IPS-18a (cell line): ENCODE results near the gene SH3TC1.

Source experiments
- H3K27ac ChIP-seq: one replicate; pipeline ENCODE4 v1.5.1; 2013; ENCODE audit warnings: low read length
- H3K27me3 ChIP-seq: one replicate; pipeline ENCODE4 v1.6.1; 2013; ENCODE audit warnings: mild to moderate bottlenecking, low read length; ENCODE audit not compliant: control insufficient read depth, insufficient read depth
- H3K36me3 ChIP-seq: one replicate; pipeline ENCODE4 v1.6.1; 2013; ENCODE audit warnings: low read depth, low read length; ENCODE audit not compliant: control insufficient read depth
- H3K4me1 ChIP-seq: one replicate; pipeline ENCODE4 v1.6.1; 2013; ENCODE audit warnings: low read depth, low read length; ENCODE audit not compliant: control insufficient read depth
- H3K4me3 ChIP-seq: one replicate; pipeline ENCODE4 v1.5.1; 2013; ENCODE audit warnings: low read length
- H3K9ac ChIP-seq: one replicate; pipeline ENCODE4 v1.6.1; 2013; ENCODE audit warnings: mild to moderate bottlenecking, low read length, moderate library complexity
- H3K9me3 ChIP-seq: one replicate; pipeline ENCODE4 v1.6.1; 2013; ENCODE audit warnings: low read depth, low read length; ENCODE audit not compliant: control insufficient read depth

Gene SH3TC1

DNA sequence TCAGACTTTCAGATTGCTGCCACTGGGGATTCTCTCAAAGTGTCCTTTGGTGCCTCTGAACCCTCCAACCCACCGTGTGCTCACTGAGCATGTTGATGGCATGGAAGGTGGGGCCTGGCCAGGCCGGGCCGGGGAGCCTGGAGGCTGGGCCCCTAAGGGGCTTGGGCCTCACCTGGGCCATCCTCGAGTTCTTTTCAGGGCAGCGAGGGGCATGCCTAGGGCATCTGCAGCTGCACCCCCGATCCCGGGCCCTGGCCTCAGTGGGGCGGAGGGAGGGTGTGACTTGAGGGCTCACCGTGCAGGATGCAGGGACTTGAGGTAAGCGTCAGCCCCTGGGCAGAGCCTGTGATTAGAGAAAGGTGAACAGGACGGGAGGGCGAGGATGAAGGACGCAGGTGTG, 1.6 kb upstream of the SH3TC1 start:
- Histone ChIP-seq H3K27ac (no peak overlapping the region), H3K36me3 (no peaks in the 10 kb centered on the region), H3K4me3 (no peak overlapping the region), H3K4me1 (no peaks in the 10 kb centered on the region), H3K9me3 (no peaks in the 10 kb centered on the region), H3K27me3 (no peaks in the 10 kb centered on the region), H3K9ac (no peak overlapping the region)

GRCh38 chr4:8198206-8198905, 734 bp upstream of the SH3TC1 start:
- H3K4me3 ChIP-seq, result no peak overlapping the region
- H3K27me3 ChIP-seq, result no peaks in the 10 kb centered on the region
- no peak overlapping the region for H3K9ac ChIP-seq
- no peaks in the 10 kb centered on the region for H3K36me3 ChIP-seq
- H3K9me3 ChIP-seq, result no peaks in the 10 kb centered on the region
- no peak overlapping the region for H3K27ac ChIP-seq
- no peaks in the 10 kb centered on the region for H3K4me1 ChIP-seq

GRCh38 chr4:8199594-8200301, 658 bp downstream of the SH3TC1 start:
- Histone ChIP-seq H3K27me3 (no peaks in the 10 kb centered on the region), H3K4me1 (no peaks in the 10 kb centered on the region), H3K36me3 (no peaks in the 10 kb centered on the region), H3K9ac (no peak overlapping the region), H3K9me3 (no peaks in the 10 kb centered on the region), H3K4me3 (no peak overlapping the region), H3K27ac (no peak overlapping the region)

GRCh38 chr4:8200302-8200975, 1.3 kb downstream of the SH3TC1 start:
- no peak overlapping the region for H3K9ac ChIP-seq
- H3K9me3 ChIP-seq, result no peaks in the 10 kb centered on the region
- H3K36me3 ChIP-seq, result no peaks in the 10 kb centered on the region
- H3K27ac ChIP-seq, result no peak overlapping the region
- no peaks in the 10 kb centered on the region for H3K4me1 ChIP-seq
- H3K27me3 ChIP-seq, result no peaks in the 10 kb centered on the region
- H3K4me3 ChIP-seq, result no peak overlapping the region

DNA sequence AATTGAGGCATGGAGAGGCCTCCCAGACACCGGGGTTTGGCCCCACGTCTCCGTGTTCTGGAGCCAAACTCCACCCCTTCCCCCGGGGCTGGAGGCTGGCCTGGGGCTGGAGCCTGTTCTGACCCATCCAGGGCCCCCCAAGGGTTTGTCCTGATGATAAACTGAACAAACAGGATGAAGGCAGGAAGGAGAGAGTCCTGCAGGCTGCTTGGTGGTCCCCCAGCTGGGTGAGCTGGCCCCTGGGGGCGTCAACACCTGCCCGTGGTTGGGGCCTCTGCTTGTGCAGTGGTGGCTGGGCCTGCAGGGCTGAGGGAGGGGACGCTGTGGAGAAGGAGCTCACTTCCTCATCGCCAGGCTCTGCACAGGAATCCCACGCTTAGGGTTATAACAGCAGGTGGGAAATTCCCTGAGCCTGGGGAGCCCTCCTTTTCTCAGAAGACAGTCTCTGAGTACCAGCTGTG, 2.3 kb downstream of the SH3TC1 start:
- no peaks in the 10 kb centered on the region for H3K9me3 ChIP-seq
- no peak overlapping the region for H3K27ac ChIP-seq
- no peak overlapping the region for H3K4me3 ChIP-seq
- H3K9ac ChIP-seq, result no peak overlapping the region
- no peaks in the 10 kb centered on the region for H3K4me1 ChIP-seq
- no peaks in the 10 kb centered on the region for H3K36me3 ChIP-seq
- H3K27me3 ChIP-seq, result no peaks in the 10 kb centered on the region

DNA sequence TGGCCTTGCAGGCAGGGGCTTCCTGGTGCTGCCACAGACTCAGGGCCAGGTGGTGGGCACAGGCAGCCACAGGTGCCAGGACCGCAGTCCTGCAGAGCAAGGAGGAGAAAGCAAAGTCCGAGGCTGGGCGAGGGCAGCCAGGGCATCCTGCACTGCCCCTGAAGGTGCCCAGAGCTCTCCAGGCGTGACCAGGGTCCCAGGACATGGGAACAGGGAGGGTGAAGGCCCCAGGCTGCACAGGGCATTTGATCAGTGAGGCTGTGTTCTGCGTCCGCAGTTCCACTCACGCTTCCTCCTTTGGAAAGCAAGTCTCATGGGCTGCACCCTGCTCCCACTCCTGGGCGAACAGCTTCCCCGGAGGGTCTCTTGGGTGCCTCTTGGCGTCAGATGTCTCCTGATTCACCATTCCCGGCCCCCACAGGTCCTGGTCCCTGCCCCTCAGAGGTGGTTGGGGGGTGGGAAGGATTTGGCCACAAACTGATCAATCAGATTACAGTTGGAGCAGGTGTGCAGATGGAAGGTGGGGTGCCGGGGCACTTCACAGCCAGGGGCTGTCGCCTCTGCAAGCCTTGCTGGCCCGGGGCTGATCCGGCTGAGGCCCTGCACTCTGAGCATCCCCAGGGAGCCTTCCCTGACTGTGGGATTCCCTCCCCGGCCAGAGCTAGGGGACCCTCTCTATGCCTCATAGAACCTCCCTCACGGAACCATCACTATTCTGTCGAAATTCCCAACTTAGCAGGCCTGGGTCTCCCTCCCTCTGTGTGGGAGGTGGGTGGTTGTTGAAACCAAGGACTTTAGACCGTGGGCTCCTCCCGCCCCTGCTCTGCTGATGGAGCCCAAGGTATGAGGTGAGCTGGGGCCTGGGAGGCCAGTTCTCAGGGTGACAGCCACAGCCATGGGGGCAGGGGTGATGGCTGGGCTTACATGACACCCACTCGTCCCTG, 3.3 kb downstream of the SH3TC1 start:
- H3K27ac ChIP-seq, result no peak overlapping the region
- H3K9ac ChIP-seq, result no peak overlapping the region
- H3K9me3 ChIP-seq, result no peaks in the 10 kb centered on the region
- no peaks in the 10 kb centered on the region for H3K27me3 ChIP-seq
- no peaks in the 10 kb centered on the region for H3K36me3 ChIP-seq
- no peak overlapping the region for H3K4me3 ChIP-seq
- no peaks in the 10 kb centered on the region for H3K4me1 ChIP-seq

GRCh38 chr4:8203052-8203401, 3.9 kb downstream of the SH3TC1 start:
- Histone ChIP-seq H3K4me3 (no peak overlapping the region), H3K27ac (no peak overlapping the region), H3K9me3 (no peaks in the 10 kb centered on the region), H3K9ac (no peak overlapping the region), H3K27me3 (no peaks in the 10 kb centered on the region), H3K4me1 (no peaks in the 10 kb centered on the region), H3K36me3 (no peaks in the 10 kb centered on the region)

GRCh38 chr4:8203817-8204216, 4.7 kb downstream of the SH3TC1 start:
- Histone ChIP-seq H3K4me1 (no peaks in the 10 kb centered on the region), H3K9ac (no peak overlapping the region), H3K36me3 (no peaks in the 10 kb centered on the region), H3K27me3 (no peaks in the 10 kb centered on the region), H3K27ac (no peak overlapping the region), H3K9me3 (no peaks in the 10 kb centered on the region), H3K4me3 (no peak overlapping the region)

DNA sequence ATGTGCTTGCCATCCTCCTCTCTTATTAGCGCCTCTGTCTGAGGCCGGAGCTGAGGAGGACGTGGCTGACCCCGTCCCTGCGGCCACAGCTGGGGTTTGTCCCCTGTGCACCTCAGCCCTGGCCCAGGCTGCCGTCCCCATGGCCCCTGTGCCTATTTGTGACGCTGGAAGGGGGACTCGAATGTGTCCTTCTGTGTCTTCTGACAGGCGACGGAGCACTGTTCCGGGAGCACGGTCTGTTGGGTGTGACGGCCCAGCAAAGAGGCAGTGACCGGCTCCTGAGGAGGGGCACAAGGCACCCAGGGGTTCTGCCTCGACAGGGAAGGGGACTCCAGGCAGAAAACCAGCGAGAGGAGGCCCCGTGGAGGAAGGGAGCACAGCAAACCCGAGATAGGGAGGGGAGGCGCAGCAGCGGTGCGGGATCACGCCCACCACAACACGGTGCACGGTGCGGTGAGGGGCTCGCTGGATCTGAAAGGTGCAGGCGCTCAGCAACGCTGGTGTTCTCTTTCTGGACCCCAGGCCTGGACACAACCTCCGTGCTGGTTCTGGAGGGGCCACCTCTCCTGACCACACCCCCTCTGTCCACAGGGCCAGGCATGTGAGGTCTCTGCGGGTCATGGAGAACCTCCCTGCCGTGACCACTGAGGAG, 5.6 kb downstream of the SH3TC1 start:
- Histone ChIP-seq H3K9me3 (no peaks in the 10 kb centered on the region), H3K27ac (no peak overlapping the region), H3K27me3 (no peaks in the 10 kb centered on the region), H3K36me3 (no peaks in the 10 kb centered on the region), H3K4me3 (no peak overlapping the region), H3K4me1 (no peaks in the 10 kb centered on the region), H3K9ac (no peak overlapping the region)

DNA sequence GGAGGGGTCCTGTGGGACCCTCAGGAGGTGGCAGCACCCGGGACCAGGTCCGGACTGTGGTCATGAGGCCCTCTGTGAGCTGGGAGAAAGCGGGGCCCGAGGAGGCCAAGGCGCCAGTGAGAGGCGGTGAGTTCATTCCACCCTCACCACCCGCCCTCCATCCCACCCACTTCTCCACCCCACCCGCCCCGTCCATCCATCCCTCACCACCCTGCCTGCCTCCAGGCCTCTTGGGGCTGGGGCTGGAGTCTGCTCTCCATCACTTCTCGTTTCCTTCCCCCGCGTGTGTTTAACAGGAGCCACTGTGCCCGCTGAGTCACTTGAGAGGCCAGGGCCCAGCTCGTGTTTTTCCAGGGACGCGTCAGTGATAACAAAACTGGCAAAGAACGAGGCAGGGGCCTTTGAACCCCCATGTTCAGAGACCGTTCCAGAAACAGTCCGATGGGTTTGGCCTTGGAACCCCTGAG, 6.2 kb downstream of the SH3TC1 start:
- H3K4me1 ChIP-seq, result no peaks in the 10 kb centered on the region
- no peaks in the 10 kb centered on the region for H3K9me3 ChIP-seq
- no peak overlapping the region for H3K9ac ChIP-seq
- no peaks in the 10 kb centered on the region for H3K36me3 ChIP-seq
- H3K27ac ChIP-seq, result no peak overlapping the region
- no peaks in the 10 kb centered on the region for H3K27me3 ChIP-seq
- no peak overlapping the region for H3K4me3 ChIP-seq
